Activated CD4-positive, CD25-positive, alpha-beta regulatory T cell treated with anti-CD3 and anti-CD28 coated beads, Interleukin-2, amount 50 U/mL, for 72 hours (primary cell): ENCODE results near the gene MYO3A.
"Not testable (repeated sequence)": the region's sequence is repeated elsewhere in the genome, so short reads cannot be mapped to it uniquely, and the experiment has no call there.

Source experiments
- DNase-seq: peaks from one replicate; pipeline ENCODE4 v3.0.0; 2021

Gene MYO3A

GRCh38 chr10:25989951-25990350 lies 55.9 kb downstream of the MYO3A start:
- DNase-seq = no peak

DNA sequence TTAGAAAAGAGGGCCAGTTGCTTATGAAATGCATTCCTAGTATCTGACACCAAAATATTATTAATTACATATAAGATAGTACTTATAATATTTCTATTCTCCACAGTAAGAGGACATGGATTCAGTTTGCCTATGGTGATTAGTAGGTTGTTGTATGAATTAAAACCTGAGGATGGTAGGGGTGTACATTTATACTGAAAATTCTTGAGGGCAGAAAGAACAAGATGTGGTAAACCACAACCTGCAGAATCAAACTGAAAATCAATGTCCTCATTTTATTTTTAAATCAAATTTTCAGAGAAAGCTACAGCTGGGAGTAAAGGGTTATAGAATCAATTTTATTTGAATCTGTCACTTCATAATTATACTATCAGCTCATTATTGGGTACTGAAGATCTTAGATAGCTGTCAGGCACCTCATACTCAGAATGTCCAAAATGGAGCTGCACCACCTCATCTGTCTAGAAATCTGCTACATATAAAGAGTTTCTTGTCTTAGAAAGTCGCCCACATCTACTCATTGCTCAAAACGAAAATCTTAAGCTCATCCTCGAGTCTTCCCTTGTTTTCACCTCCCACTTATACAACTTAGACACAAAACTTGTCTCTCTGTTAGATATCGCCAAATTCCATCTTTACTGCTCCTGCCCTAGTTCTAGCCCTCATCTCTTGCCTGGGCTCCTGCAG lies 65.4 kb downstream of the MYO3A start:
- DNase-seq = no peak

GRCh38 chr10:26000971-26001370 lies 66.9 kb downstream of the MYO3A start:
- DNase-seq = no peak

DNA sequence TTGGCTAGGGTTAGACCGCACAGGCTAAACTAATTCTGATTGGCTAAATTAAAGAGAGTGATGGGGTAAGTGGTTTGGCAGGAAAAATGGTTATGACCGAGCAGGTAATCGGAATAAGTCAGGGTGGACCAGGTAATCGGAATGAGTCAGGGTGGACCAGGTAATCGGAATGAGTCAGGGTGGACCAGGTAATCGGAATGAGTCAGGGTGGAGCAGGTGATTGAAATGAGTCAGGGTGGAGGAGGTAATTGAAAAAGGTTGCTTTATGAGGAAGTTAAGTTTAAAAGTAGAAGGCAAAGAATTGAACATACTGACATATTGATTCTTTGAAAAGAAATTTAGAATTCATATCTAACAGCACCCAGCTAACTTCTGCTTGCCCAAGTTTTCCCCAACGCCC lies 68.4 kb downstream of the MYO3A start:
- DNase-seq = not testable (repeated sequence)

GRCh38 chr10:26015092-26015491 lies 81.1 kb downstream of the MYO3A start:
- no peak for DNase-seq

DNA sequence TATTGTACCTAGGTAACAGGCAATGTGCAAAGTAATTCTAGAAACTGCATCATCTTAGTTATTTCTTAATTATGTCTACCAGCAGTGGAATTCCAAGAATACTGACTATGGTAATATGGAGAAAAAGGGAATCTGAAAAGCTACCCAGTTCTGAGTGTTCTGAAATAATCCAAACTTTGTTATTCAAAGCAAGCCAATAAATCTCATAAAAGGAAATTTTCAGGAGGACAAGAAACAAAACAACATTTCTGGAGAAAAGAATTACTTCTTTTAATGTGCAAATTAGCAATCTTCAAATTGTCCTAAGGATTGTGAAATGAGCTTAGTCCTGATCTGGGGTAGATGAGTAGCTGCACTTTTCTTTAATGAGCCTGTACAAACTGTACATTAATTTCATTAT lies 88.8 kb downstream of the MYO3A start:
- DNase-seq = no peak

DNA sequence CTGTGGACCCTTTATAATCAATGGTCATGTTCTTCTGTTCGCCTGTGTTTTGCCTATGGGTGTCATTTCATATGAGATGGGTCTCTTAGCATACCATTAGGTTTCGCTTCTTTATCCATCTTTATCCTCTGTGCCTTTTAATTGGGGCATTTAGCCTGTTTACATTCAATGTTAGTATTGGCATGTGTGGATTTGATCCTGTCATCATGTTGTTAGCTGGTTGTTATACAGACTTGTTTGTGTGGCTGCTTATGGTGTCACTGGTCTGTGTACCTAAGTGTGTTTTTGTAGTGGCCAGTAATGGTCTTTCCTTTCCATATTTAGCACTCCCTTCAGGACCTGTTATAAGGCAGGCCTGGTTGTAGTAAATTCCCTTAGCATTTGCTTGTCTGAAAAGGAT lies 90.3 kb downstream of the MYO3A start:
- DNase-seq = no peak

GRCh38 chr10:26025523-26025922 lies 91.5 kb downstream of the MYO3A start:
- no peak for DNase-seq

GRCh38 chr10:26029858-26030257 lies 95.8 kb downstream of the MYO3A start:
- DNase-seq = no peak

DNA sequence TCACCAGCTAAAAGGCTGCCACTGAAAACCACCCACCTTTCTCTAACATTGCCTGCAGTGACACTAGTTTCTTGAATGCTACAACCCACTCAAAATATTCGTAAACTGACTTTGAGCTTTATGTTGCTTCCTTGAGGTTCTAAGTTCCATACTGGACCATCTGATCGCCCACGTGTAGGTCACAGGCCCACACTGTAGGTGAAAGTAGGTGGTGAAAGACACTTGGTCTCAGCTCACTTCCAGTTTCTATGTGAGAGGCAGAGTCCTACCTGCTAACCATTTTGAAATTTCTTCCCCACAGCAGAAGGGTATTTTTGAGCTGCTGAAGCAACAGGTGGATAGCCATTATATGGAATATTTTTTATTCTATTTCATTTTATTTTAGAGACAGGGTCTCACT lies 97.3 kb downstream of the MYO3A start:
- DNase-seq = no peak

GRCh38 chr10:26043469-26043868 lies 109.4 kb downstream of the MYO3A start:
- no peak for DNase-seq

GRCh38 chr10:26044141-26044749 lies 110.2 kb downstream of the MYO3A start:
- no peak for DNase-seq

DNA sequence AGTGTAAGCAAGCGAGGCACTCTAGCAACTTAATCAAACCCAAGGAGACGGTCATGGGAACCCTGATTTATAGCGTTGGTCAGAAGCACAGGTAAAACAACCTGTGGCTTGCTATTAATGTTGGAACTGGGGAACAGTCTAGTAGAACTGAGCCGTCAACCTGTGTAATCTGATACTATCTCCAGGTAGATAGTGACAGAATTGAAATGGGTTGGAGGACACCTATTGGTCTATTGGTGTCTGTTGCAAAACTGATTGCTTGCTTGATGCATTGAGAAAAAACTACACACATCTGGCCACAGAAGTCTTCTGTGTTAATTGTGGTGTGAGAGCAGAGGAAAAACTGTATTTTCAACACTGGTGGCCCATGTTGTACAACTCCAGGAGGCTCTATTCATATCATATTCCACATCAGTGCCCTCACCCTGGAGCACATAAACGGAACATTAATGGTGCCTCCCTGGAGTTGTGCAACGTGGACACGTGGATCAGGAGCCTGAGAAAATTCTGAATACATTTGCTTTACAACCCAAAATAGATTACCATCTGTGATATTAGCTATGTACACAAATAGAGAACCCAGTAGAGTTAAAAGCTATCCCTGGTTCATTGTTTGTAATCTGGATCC lies 112.2 kb downstream of the MYO3A start:
- DNase-seq = no peak

DNA sequence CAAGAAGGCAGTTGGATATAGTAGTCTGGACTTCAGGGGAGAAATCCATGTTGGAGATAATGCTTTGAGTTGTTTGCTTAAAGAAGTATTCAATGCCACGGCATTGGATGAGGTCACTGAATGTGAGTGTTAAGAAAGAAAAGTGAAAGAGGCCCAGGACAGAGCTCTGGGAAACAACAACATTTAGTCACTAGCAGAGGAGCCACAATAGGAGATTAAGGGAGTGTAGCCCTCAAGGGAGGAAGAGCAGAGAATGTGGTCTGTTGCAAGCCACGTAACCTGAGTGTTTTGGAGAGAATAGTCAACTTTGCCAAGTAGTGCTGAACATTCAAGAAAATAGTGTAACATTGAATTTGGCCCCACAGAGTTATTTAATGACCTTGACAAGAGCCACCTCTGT lies 114.7 kb downstream of the MYO3A start:
- DNase-seq = no peak

GRCh38 chr10:26052326-26052725 lies 118.3 kb downstream of the MYO3A start:
- no peak for DNase-seq

- no peak for DNase-seq
Observed at GRCh38 chr10:26057466-26057865, 123.4 kb downstream of the MYO3A start.

GRCh38 chr10:26064106-26064505 lies 130.1 kb downstream of the MYO3A start:
- no peak for DNase-seq

GRCh38 chr10:26067680-26068079 lies 133.7 kb downstream of the MYO3A start:
- DNase-seq = no peak

- DNase-seq = not testable (repeated sequence)
Observed at GRCh38 chr10:26080971-26081370, 146.9 kb downstream of the MYO3A start.

- no peak for DNase-seq
Observed at GRCh38 chr10:26081459-26081858, 147.4 kb downstream of the MYO3A start.

- no peak for DNase-seq
Observed at GRCh38 chr10:26085549-26085948, 151.5 kb downstream of the MYO3A start.

- DNase-seq = no peak
Observed at GRCh38 chr10:26087666-26088065, 153.6 kb downstream of the MYO3A start.

DNA sequence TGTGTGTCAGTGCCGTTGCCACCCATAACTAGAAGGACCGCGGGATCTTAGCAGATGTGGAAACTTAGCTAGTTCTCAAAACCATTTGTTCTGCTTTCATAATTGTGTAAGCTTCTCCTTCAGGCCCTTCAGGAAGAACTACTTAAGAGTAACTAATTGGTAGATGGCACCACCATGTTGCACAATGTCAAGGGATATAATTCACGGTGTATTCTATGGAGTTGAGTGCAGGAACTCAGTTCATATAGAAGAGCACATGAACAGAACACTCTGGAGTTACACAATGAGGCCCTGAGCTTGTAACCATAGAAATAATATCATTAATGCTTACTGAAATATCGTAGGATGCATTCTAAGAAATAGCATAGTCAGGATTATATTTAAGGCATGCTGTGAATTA lies 156.0 kb downstream of the MYO3A start:
- no peak for DNase-seq

DNA sequence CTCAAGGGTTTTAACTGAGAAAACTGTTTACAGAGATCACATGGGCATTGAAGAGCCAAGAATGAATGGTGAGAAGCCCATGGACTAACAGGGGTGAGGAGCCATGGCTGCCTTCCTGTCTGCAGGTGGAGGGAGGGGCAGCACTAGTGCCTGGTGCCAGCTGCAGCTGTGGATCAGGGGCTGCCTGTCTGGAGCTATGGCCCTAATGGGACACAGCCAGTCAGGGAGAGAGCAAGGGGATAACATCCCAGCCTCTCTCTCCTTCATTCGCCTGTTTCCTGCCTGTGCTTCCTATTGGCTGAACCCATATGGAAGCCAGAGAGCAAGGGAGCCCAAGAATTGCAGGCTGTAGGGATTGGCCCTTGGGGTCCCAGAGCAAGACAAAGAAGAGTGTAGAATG lies 156.7 kb downstream of the MYO3A start:
- no peak for DNase-seq

- DNase-seq = no peak
Observed at GRCh38 chr10:26093229-26093628, 159.2 kb downstream of the MYO3A start.
